WTC11 (cell line): ENCODE results near the gene SELENOH.

Source experiments
- TEAD4 ChIP-seq: sonication (generic); formaldehyde crosslinking; IDR thresholded peaks from 2 replicates; pipeline ENCODE4 v1.8.0; 2022; ENCODE audit warnings: mild to moderate bottlenecking, missing genetic modification reagents
- TF ChIP-seq, protein P1 (sequence below): fragments of 200-600 bp; IDR thresholded peaks from 2 replicates; pipeline ENCODE4 v1.8.0; 2022; ENCODE audit warnings: antibody characterized with exemption

- no peak for TF ChIP-seq TEAD4 (CRISPR knock-in tag)
- TF ChIP-seq, protein P1, sequence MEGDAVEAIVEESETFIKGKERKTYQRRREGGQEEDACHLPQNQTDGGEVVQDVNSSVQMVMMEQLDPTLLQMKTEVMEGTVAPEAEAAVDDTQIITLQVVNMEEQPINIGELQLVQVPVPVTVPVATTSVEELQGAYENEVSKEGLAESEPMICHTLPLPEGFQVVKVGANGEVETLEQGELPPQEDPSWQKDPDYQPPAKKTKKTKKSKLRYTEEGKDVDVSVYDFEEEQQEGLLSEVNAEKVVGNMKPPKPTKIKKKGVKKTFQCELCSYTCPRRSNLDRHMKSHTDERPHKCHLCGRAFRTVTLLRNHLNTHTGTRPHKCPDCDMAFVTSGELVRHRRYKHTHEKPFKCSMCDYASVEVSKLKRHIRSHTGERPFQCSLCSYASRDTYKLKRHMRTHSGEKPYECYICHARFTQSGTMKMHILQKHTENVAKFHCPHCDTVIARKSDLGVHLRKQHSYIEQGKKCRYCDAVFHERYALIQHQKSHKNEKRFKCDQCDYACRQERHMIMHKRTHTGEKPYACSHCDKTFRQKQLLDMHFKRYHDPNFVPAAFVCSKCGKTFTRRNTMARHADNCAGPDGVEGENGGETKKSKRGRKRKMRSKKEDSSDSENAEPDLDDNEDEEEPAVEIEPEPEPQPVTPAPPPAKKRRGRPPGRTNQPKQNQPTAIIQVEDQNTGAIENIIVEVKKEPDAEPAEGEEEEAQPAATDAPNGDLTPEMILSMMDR: no peak
Observed at GRCh38 chr11:57729479-57729878, 11.8 kb upstream of the SELENOH start.
